Smooth muscle cell (in vitro differentiated cells): ENCODE data around the gene PCDH10. TPM values are rescaled to one million over a fixed set of nuclear protein-coding genes. Genes with fewer than 3 reads are reported as not detected.
"Not testable (repeated sequence)": the region's sequence is repeated elsewhere in the genome, so short reads cannot be mapped to it uniquely, and the experiment has no call there.

ENCODE experiments used
- DNase-seq: peaks from one replicate; lab custom pipeline; 2025; ENCODE audit not compliant: unreplicated experiment; lab: John Stamatoyannopoulos, UW
- H2AFZ ChIP-seq: fragments of 200-600 bp; sonication (generic); 2 replicates; pipeline ENCODE4 v1.6.0; 2016; ENCODE audit warnings: antibody characterized with exemption, low read depth, mild to moderate bottlenecking
- H3F3A ChIP-seq: fragments of 200-600 bp; sonication (generic); 2 replicates; pipeline ENCODE4 v1.6.0; 2017; ENCODE audit warnings: antibody characterized with exemption, low read depth
- H3K27ac ChIP-seq: fragments of 200-600 bp; sonication (generic); 2 replicates; pipeline ENCODE4 v1.5.1; 2016; ENCODE audit warnings: low read depth, mild to moderate bottlenecking
- H3K27me3 ChIP-seq: fragments of 200-600 bp; sonication (generic); 2 replicates; pipeline ENCODE4 v1.6.1; 2016; ENCODE audit warnings: low read depth, mild to moderate bottlenecking
- H3K36me3 ChIP-seq: fragments of 200-600 bp; sonication (generic); 2 replicates; pipeline ENCODE4 v1.5.1; 2016; ENCODE audit warnings: low read depth
- H3K4me1 ChIP-seq: fragments of 200-600 bp; sonication (generic); 2 replicates; pipeline ENCODE4 v1.5.1; 2016; ENCODE audit warnings: low read depth
- H3K4me2 ChIP-seq: fragments of 200-600 bp; sonication (generic); 2 replicates; pipeline ENCODE4 v1.6.0; 2016; ENCODE audit warnings: mild to moderate bottlenecking
- H3K4me3 ChIP-seq: fragments of 200-600 bp; sonication (generic); 2 replicates; pipeline ENCODE4 v1.5.1; 2016; ENCODE audit warnings: mild to moderate bottlenecking
- H3K79me2 ChIP-seq: fragments of 200-600 bp; sonication (generic); 2 replicates; pipeline ENCODE4 v1.6.0; 2016; ENCODE audit warnings: low read depth, mild to moderate bottlenecking
- H3K9ac ChIP-seq: fragments of 200-600 bp; sonication (generic); 2 replicates; pipeline ENCODE4 v1.6.0; 2016; ENCODE audit warnings: low read depth
- H3K9me3 ChIP-seq: fragments of 200-600 bp; sonication (generic); replicated peaks from 2 replicates; pipeline ENCODE4 v1.5.1; 2016; ENCODE audit warnings: low read depth
- H4K20me1 ChIP-seq: fragments of 200-600 bp; sonication (generic); 2 replicates; pipeline ENCODE4 v1.6.0; 2016; ENCODE audit warnings: low read depth
- WGBS: methylation state at CpG from one replicate; pipeline ENCODE4 v1.1.7; 2016; ENCODE audit warnings: low lambda C conversion rate; 5-methylcytosine and 5-hydroxymethylcytosine counted together
- polyA plus RNA-seq: library from polyadenylated mRNA; unstranded; fragments of >200 nt; fragmentation: Nextera tagmentation; extraction: Ambion mirVana; gene quantifications from 2 replicates; pipeline ENCODE4 v1.2.1, GENCODE V29; 2016
- total RNA-seq: library from RNA; depleted of rRNA; stranded (reverse); fragments of >200 nt; gene quantifications from 2 replicates; pipeline ENCODE4 v1.2.3, GENCODE V29; 2014
- TF ChIP-seq, protein P1 (sequence below): fragments of 200-600 bp; sonication (generic); IDR thresholded peaks from 2 replicates; pipeline ENCODE4 v1.5.1; 2017; ENCODE audit warnings: borderline replicate concordance, mild to moderate bottlenecking, antibody characterized with exemption; ENCODE audit not compliant: insufficient read depth, poor library complexity, severe bottlenecking

PCDH10 gene
- total and polyA plus RNA-seq, 2 experiments from 2014 or later = 103 to 129 TPM

DNA sequence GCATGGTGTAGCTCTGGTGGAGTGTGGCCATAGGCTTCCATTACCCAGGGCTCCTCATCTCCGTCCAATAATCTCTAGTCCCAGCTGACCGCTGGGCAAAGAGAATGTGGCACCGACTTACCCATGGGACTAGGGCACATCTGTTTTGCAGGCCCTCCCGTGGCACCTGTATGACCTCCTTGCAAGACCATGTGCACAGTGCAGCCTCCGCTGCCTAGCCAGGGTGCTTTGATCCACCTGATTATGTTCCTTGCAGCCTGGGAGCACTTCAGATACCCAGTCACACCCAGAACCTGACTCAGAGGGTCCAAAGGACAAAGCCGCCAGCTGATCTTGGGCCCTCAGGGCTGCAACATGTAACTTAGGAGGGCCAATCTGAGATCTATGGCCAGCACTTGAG, 84.8 kb downstream of the PCDH10 start:
- no peak overlapping the region for H3K4me2 ChIP-seq
- no peaks in the 10 kb centered on the region for H3K79me2 ChIP-seq
- no peaks in the 10 kb centered on the region for H3K9me3 ChIP-seq
- no peak overlapping the region for H3K9ac ChIP-seq
- no peak overlapping the region for H3K27ac ChIP-seq
- no peaks in the 10 kb centered on the region for H4K20me1 ChIP-seq
- H3K4me1 ChIP-seq = no peaks in the 10 kb centered on the region
- H2AFZ ChIP-seq = no peak overlapping the region
- no peak for DNase-seq
- TF ChIP-seq, protein P1, sequence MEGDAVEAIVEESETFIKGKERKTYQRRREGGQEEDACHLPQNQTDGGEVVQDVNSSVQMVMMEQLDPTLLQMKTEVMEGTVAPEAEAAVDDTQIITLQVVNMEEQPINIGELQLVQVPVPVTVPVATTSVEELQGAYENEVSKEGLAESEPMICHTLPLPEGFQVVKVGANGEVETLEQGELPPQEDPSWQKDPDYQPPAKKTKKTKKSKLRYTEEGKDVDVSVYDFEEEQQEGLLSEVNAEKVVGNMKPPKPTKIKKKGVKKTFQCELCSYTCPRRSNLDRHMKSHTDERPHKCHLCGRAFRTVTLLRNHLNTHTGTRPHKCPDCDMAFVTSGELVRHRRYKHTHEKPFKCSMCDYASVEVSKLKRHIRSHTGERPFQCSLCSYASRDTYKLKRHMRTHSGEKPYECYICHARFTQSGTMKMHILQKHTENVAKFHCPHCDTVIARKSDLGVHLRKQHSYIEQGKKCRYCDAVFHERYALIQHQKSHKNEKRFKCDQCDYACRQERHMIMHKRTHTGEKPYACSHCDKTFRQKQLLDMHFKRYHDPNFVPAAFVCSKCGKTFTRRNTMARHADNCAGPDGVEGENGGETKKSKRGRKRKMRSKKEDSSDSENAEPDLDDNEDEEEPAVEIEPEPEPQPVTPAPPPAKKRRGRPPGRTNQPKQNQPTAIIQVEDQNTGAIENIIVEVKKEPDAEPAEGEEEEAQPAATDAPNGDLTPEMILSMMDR = no peak
- H3K27me3 ChIP-seq = no peaks in the 10 kb centered on the region
- no peaks in the 10 kb centered on the region for H3F3A ChIP-seq
- 94% methylated on average over 6 of the region's 6 CpGs for WGBS
- no peak overlapping the region for H3K4me3 ChIP-seq
- H3K36me3 ChIP-seq = no peaks in the 10 kb centered on the region

DNA sequence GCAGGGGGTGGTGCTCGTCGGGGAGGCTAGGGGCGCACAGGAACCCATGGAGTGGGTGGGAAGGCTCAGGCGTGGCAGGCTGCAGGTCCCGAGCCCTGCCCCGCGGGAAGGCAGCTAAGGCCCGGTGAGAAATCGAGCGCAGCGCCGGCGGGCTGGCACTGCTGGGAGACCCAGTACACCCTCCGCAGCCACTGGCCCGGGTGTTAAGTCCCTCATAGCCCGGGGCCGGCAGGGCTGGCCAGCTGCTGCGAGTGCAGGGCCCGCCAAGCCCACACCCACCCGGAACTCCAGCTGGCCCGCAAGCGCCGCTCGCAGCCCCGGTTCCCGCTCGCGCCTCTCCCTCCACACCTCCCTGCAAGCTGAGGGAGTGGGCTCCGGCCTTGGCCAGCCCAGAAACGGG, 91.4 kb downstream of the PCDH10 start:
- H2AFZ ChIP-seq, H3K9ac ChIP-seq, H3K4me3 ChIP-seq, H3K36me3 ChIP-seq, H3K27ac ChIP-seq, DNase-seq, H3K27me3 ChIP-seq, H3F3A ChIP-seq, H3K9me3 ChIP-seq, H3K4me1 ChIP-seq, H4K20me1 ChIP-seq, H3K79me2 ChIP-seq, H3K4me2 ChIP-seq: not testable (repeated sequence)
- 94% methylated on average over 23 of the region's 30 CpGs for WGBS
